ENCODE results near the gene ZFP36L2.

Gene ZFP36L2, protein sequence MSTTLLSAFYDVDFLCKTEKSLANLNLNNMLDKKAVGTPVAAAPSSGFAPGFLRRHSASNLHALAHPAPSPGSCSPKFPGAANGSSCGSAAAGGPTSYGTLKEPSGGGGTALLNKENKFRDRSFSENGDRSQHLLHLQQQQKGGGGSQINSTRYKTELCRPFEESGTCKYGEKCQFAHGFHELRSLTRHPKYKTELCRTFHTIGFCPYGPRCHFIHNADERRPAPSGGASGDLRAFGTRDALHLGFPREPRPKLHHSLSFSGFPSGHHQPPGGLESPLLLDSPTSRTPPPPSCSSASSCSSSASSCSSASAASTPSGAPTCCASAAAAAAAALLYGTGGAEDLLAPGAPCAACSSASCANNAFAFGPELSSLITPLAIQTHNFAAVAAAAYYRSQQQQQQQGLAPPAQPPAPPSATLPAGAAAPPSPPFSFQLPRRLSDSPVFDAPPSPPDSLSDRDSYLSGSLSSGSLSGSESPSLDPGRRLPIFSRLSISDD

DNA sequence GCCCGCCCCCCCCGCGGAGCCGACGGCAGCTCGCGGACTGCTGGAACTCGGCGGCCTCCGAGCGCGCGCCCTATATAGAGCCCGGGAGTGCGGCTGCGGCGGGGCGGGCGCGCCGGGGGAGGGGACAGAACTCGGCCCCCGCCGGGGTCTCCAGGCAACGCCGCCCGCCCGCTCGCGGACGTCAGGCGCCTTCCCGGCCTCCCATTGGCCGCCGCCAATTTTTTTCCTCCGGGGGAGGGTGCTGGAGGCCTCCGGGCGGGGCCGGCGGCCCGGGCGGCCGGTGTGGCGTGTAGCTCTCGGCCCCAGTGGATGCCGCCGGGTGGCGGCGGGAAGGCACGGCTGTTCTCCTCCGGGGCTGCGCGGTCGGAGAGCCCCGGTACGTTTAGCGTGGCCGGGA lies at the start of gene ZFP36L2:
ZFP36L2 (minus strand) TSS at position 49 of the 397 bp plus-strand sequence. CDS start 291 bp downstream, outside the sequence.
- TF ChIP-seq, protein P1, sequence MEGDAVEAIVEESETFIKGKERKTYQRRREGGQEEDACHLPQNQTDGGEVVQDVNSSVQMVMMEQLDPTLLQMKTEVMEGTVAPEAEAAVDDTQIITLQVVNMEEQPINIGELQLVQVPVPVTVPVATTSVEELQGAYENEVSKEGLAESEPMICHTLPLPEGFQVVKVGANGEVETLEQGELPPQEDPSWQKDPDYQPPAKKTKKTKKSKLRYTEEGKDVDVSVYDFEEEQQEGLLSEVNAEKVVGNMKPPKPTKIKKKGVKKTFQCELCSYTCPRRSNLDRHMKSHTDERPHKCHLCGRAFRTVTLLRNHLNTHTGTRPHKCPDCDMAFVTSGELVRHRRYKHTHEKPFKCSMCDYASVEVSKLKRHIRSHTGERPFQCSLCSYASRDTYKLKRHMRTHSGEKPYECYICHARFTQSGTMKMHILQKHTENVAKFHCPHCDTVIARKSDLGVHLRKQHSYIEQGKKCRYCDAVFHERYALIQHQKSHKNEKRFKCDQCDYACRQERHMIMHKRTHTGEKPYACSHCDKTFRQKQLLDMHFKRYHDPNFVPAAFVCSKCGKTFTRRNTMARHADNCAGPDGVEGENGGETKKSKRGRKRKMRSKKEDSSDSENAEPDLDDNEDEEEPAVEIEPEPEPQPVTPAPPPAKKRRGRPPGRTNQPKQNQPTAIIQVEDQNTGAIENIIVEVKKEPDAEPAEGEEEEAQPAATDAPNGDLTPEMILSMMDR (IDR thresholded peaks at IDR 0.05; ENCODE audit: insufficient read depth, low read length, poor library complexity, severe bottlenecking): no peak
- Histone ChIP-seq H3K36me3 (ENCODE audit: control insufficient read depth, insufficient read depth, low read length) (peaks cover 8% of the 10 kb centered on the region), H3K27me3 (replicated peaks; ENCODE audit: control insufficient read depth, insufficient read depth, low read length) (no peaks in the 10 kb centered on the region), H3K4me3 (replicated peaks; ENCODE audit: low read depth, low read length) (peak within 1 kb of the TSS; percentile 90)
- peak; percentile 96 for DNase-seq (ENCODE audit: extremely low read depth, insufficient read length)

DNA sequence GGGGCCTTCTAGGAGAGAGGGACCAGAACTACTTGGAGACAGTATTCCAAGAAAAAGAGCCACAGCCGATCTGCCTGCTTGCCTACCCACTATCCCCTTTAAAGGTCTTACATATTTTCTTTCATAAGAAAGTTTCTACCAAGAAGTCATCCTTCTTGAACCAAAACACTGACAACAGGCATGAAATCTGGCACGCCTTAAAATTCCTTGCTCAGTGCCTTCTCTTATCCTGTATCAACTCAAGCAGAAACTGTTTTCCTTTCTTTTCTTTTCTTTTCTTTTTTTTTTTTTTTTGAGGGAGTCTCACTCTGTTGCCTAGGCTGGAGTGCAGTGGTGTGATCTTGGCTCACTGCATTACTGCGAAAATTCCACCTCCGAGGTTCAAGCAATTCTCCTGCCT lies 48.3 kb upstream of the ZFP36L2 start:
- TF ChIP-seq, protein P1 (IDR thresholded peaks at IDR 0.05; ENCODE audit: insufficient read depth, low read length, poor library complexity, severe bottlenecking): no peak
- no peak for DNase-seq (ENCODE audit: extremely low read depth, insufficient read length)
- no peak overlapping the region for H3K4me3 ChIP-seq (replicated peaks; ENCODE audit: low read depth, low read length)
- no peaks in the 10 kb centered on the region for H3K27me3 ChIP-seq (replicated peaks; ENCODE audit: control insufficient read depth, insufficient read depth, low read length)
- peaks cover 4% of the 10 kb centered on the region for H3K36me3 ChIP-seq (ENCODE audit: control insufficient read depth, insufficient read depth, low read length)

DNA sequence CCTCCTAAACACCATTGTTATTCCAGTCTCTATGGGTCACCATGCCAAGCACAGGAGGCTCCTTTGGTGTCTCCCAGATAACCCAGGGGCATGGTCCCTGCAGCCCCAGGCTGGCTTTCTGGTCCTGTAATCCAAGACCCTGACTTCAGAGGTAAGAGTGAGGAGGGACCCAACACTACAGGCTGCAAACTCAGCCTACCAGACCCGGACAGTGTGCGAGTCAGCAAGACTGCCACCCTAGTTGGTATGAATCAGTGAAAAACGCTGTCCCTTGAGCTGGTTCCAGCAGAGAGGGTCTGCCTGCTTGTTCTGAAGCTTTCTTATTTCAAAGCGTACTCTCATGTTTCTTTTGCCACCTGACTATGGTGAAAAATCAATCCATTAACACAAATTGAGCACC lies 47.6 kb upstream of the ZFP36L2 start:
- Histone ChIP-seq H3K27me3 (replicated peaks; ENCODE audit: control insufficient read depth, insufficient read depth, low read length) (no peaks in the 10 kb centered on the region), H3K36me3 (ENCODE audit: control insufficient read depth, insufficient read depth, low read length) (peaks cover 8% of the 10 kb centered on the region), H3K4me3 (replicated peaks; ENCODE audit: low read depth, low read length) (no peak overlapping the region)
- TF ChIP-seq, protein P1 (IDR thresholded peaks at IDR 0.05; ENCODE audit: insufficient read depth, low read length, poor library complexity, severe bottlenecking): no peak
- no peak for DNase-seq (ENCODE audit: extremely low read depth, insufficient read length)

DNA sequence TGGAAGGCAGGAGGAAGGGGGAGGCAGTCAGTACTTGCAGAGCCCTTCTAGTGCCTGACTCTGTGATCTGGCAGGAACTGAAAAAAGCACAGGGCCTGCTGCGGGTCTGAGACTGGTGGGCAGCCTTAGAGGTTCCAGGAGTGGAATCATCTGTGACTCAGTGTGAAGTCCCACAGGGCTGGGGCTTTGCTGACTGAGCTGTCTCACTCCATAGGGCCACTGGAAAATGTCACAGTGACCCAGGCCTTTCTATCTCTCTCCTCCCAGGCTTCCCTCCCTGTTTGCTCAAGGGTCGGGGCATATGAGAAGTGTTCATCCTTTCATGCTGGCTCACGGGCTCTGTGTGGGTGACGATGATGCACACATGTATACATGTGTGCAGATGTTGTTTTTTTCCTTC lies 47.1 kb upstream of the ZFP36L2 start:
- TF ChIP-seq, protein P1 (IDR thresholded peaks at IDR 0.05; ENCODE audit: insufficient read depth, low read length, poor library complexity, severe bottlenecking): no peak
- DNase-seq (ENCODE audit: extremely low read depth, insufficient read length): no peak
- Histone ChIP-seq H3K27me3 (replicated peaks; ENCODE audit: control insufficient read depth, insufficient read depth, low read length) (no peaks in the 10 kb centered on the region), H3K36me3 (ENCODE audit: control insufficient read depth, insufficient read depth, low read length) (peaks cover 11% of the 10 kb centered on the region), H3K4me3 (replicated peaks; ENCODE audit: low read depth, low read length) (no peak overlapping the region)

- Histone ChIP-seq H3K27me3 (replicated peaks; ENCODE audit: control insufficient read depth, insufficient read depth, low read length) (no peaks in the 10 kb centered on the region), H3K36me3 (ENCODE audit: control insufficient read depth, insufficient read depth, low read length) (peaks cover 11% of the 10 kb centered on the region), H3K4me3 (replicated peaks; ENCODE audit: low read depth, low read length) (no peak overlapping the region)
- TF ChIP-seq, protein P1 (IDR thresholded peaks at IDR 0.05; ENCODE audit: insufficient read depth, low read length, poor library complexity, severe bottlenecking): no peak
- no peak for DNase-seq (ENCODE audit: extremely low read depth, insufficient read length)
Measured at GRCh38 chr2:43270930-43271615, 44.7 kb upstream of the ZFP36L2 start.

Data from GM06990 (cell line).